Measurements from ENCODE around the gene SVIL. TPM values are rescaled to one million over a fixed set of nuclear protein-coding genes. Genes with fewer than 3 reads are reported as not detected.
"Not testable (repeated sequence)": the region's sequence is repeated elsewhere in the genome, so short reads cannot be mapped to it uniquely, and the experiment has no call there.

Gene SVIL
- total RNA-seq, 2 experiments from 2014 or later: 11.2 to 13.0 TPM

GRCh38 chr10:29448756-29449592 is 185.8 kb downstream of the SVIL start:
- H3K9me3 Mint-ChIP-seq (ENCODE audit: insufficient read depth); H3K27me3 Mint-ChIP-seq (ENCODE audit: low read depth); H3K4me3 Mint-ChIP-seq; H3K36me3 Mint-ChIP-seq (ENCODE audit: low read depth); H3K27ac Mint-ChIP-seq; POLR2A ChIA-PET: not testable (repeated sequence)
- CTCF ChIA-PET: interaction anchor here (0.6 to 2.1 kb wide), 22 partner anchors 9 to 75 kb away, joined by 3 to 17 read pairs (median 4); no protein-coding TSS in a partner anchor
- DNase-seq (peak; percentile 82), ATAC-seq (peak; percentile 89)
- H3K4me1 Mint-ChIP-seq (ENCODE audit: low read depth): peaks cover 17% of the 10 kb centered on the region

GRCh38 chr10:29448125-29448524 is 186.6 kb downstream of the SVIL start:
- CTCF ChIA-PET: interaction anchor here (0.6 to 2.1 kb wide), 24 partner anchors 8 to 142 kb away, joined by 3 to 17 read pairs (median 4); no protein-coding TSS in a partner anchor
- POLR2A ChIA-PET: no interaction called here
- H3K36me3 Mint-ChIP-seq (ENCODE audit: low read depth): no peaks in the 10 kb centered on the region
- DNase-seq: no peak
- H3K27ac Mint-ChIP-seq: no peak overlapping the region
- no peaks in the 10 kb centered on the region for H3K9me3 Mint-ChIP-seq (ENCODE audit: insufficient read depth)
- peaks cover 17% of the 10 kb centered on the region for H3K4me1 Mint-ChIP-seq (ENCODE audit: low read depth)
- H3K27me3 Mint-ChIP-seq (ENCODE audit: low read depth): no peaks in the 10 kb centered on the region
- H3K4me3 Mint-ChIP-seq: no peak overlapping the region
- ATAC-seq: no peak

- H3K27me3 Mint-ChIP-seq (ENCODE audit: low read depth): no peaks in the 10 kb centered on the region
- ChIA-PET CTCF (interaction anchor here (0.8 to 2.5 kb wide), 21 partner anchors 10 to 77 kb away, joined by 3 to 22 read pairs (median 5); no protein-coding TSS in a partner anchor), POLR2A (no interaction called here)
- ATAC-seq (no peak), DNase-seq (no peak)
- peaks cover 17% of the 10 kb centered on the region for H3K4me1 Mint-ChIP-seq (ENCODE audit: low read depth)
- H3K4me3 Mint-ChIP-seq: no peak overlapping the region
- H3K36me3 Mint-ChIP-seq (ENCODE audit: low read depth): no peaks in the 10 kb centered on the region
- H3K27ac Mint-ChIP-seq: no peak overlapping the region
- no peaks in the 10 kb centered on the region for H3K9me3 Mint-ChIP-seq (ENCODE audit: insufficient read depth)
Measured at GRCh38 chr10:29446327-29446726, 188.4 kb downstream of the SVIL start.

GRCh38 chr10:29443745-29444523 is 190.8 kb downstream of the SVIL start:
- CTCF ChIA-PET: interaction anchor here (1.0 to 3.8 kb wide), 2 partner anchors 52 to 69 kb away, joined by 3 to 14 read pairs; no protein-coding TSS in a partner anchor
- DNase-seq: no peak
- no peak for ATAC-seq
- no peaks in the 10 kb centered on the region for H3K27me3 Mint-ChIP-seq (ENCODE audit: low read depth)
- H3K4me1 Mint-ChIP-seq (ENCODE audit: low read depth): peaks cover 13% of the 10 kb centered on the region
- no peak overlapping the region for H3K4me3 Mint-ChIP-seq
- no peak overlapping the region for H3K27ac Mint-ChIP-seq
- peaks cover 5% of the 10 kb centered on the region for H3K9me3 Mint-ChIP-seq (ENCODE audit: insufficient read depth)
- POLR2A ChIA-PET: no interaction called here
- H3K36me3 Mint-ChIP-seq (ENCODE audit: low read depth): peaks cover 8% of the 10 kb centered on the region

- Mint-ChIP-seq H3K36me3 (ENCODE audit: low read depth) (peaks cover 19% of the 10 kb centered on the region), H3K4me3 (no peak overlapping the region), H3K27ac (no peak overlapping the region), H3K9me3 (ENCODE audit: insufficient read depth) (peaks cover 16% of the 10 kb centered on the region), H3K27me3 (ENCODE audit: low read depth) (no peaks in the 10 kb centered on the region), H3K4me1 (ENCODE audit: low read depth) (peaks cover 5% of the 10 kb centered on the region)
- DNase-seq (no peak), ATAC-seq (no peak)
- ChIA-PET POLR2A (no interaction called here), CTCF (interaction anchor here (3.8 kb wide), 1 partner anchor 55 kb away, joined by 14 read pairs; no protein-coding TSS in a partner anchor)
Measured at GRCh38 chr10:29440981-29441380, 193.8 kb downstream of the SVIL start.

- H3K9me3 Mint-ChIP-seq (ENCODE audit: insufficient read depth): peaks cover 22% of the 10 kb centered on the region
- H3K36me3 Mint-ChIP-seq (ENCODE audit: low read depth): peaks cover 19% of the 10 kb centered on the region
- H3K4me1 Mint-ChIP-seq (ENCODE audit: low read depth); H3K27ac Mint-ChIP-seq; ATAC-seq; H3K27me3 Mint-ChIP-seq (ENCODE audit: low read depth); DNase-seq; POLR2A ChIA-PET; H3K4me3 Mint-ChIP-seq: not testable (repeated sequence)
- CTCF ChIA-PET: interaction anchor here (2.0 kb wide), 1 partner anchor 10 kb away, joined by 7 read pairs; no protein-coding TSS in a partner anchor
Measured at GRCh38 chr10:29439005-29439404, 195.8 kb downstream of the SVIL start.

GRCh38 chr10:29438271-29438670 is 196.5 kb downstream of the SVIL start:
- CTCF ChIA-PET: interaction anchor here (2.0 kb wide), 1 partner anchor 10 kb away, joined by 7 read pairs; no protein-coding TSS in a partner anchor
- POLR2A ChIA-PET: no interaction called here
- peaks cover 21% of the 10 kb centered on the region for H3K36me3 Mint-ChIP-seq (ENCODE audit: low read depth)
- no peak overlapping the region for H3K4me3 Mint-ChIP-seq
- ATAC-seq: no peak
- no peak overlapping the region for H3K27ac Mint-ChIP-seq
- H3K4me1 Mint-ChIP-seq (ENCODE audit: low read depth): no peaks in the 10 kb centered on the region
- H3K9me3 Mint-ChIP-seq (ENCODE audit: insufficient read depth): peaks cover 22% of the 10 kb centered on the region
- no peak for DNase-seq
- no peaks in the 10 kb centered on the region for H3K27me3 Mint-ChIP-seq (ENCODE audit: low read depth)

GRCh38 chr10:29437871-29438270 is 196.9 kb downstream of the SVIL start:
- H3K36me3 Mint-ChIP-seq (ENCODE audit: low read depth): peaks cover 21% of the 10 kb centered on the region
- no peak for ATAC-seq
- no peaks in the 10 kb centered on the region for H3K27me3 Mint-ChIP-seq (ENCODE audit: low read depth)
- H3K4me3 Mint-ChIP-seq: no peak overlapping the region
- POLR2A ChIA-PET: no interaction called here
- H3K9me3 Mint-ChIP-seq (ENCODE audit: insufficient read depth): peaks cover 22% of the 10 kb centered on the region
- no peak for DNase-seq
- H3K27ac Mint-ChIP-seq: no peak overlapping the region
- CTCF ChIA-PET: interaction anchor here (2.0 kb wide), 1 partner anchor 11 kb away, joined by 7 read pairs; no protein-coding TSS in a partner anchor
- H3K4me1 Mint-ChIP-seq (ENCODE audit: low read depth): no peaks in the 10 kb centered on the region

- H3K4me1 Mint-ChIP-seq (ENCODE audit: low read depth): no peaks in the 10 kb centered on the region
- no peak overlapping the region for H3K27ac Mint-ChIP-seq
- H3K9me3 Mint-ChIP-seq (ENCODE audit: insufficient read depth): peaks cover 22% of the 10 kb centered on the region
- no peak overlapping the region for H3K4me3 Mint-ChIP-seq
- no peaks in the 10 kb centered on the region for H3K27me3 Mint-ChIP-seq (ENCODE audit: low read depth)
- DNase-seq: no peak
- ChIA-PET POLR2A (no interaction called here), CTCF (interaction anchor here (1.6 kb wide), 1 partner anchor 87 kb away, joined by 3 read pairs; no protein-coding TSS in a partner anchor)
- no peak for ATAC-seq
- peaks cover 21% of the 10 kb centered on the region for H3K36me3 Mint-ChIP-seq (ENCODE audit: low read depth)
Measured at GRCh38 chr10:29435809-29436501, 198.8 kb downstream of the SVIL start.

GRCh38 chr10:29434111-29434510 is 200.7 kb downstream of the SVIL start:
- Mint-ChIP-seq H3K27ac (no peak overlapping the region), H3K36me3 (ENCODE audit: low read depth) (peaks cover 15% of the 10 kb centered on the region), H3K4me3 (no peak overlapping the region), H3K9me3 (ENCODE audit: insufficient read depth) (peaks cover 18% of the 10 kb centered on the region), H3K4me1 (ENCODE audit: low read depth) (no peaks in the 10 kb centered on the region), H3K27me3 (ENCODE audit: low read depth) (no peaks in the 10 kb centered on the region)
- CTCF ChIA-PET: interaction anchor here (1.1 to 1.4 kb wide), 3 partner anchors 14 to 42 kb away, joined by 3 to 4 read pairs (median 3); no protein-coding TSS in a partner anchor
- DNase-seq (no peak), ATAC-seq (no peak)
- POLR2A ChIA-PET: no interaction called here

- no peaks in the 10 kb centered on the region for H3K27me3 Mint-ChIP-seq (ENCODE audit: low read depth)
- H3K4me3 Mint-ChIP-seq: no peak overlapping the region
- H3K36me3 Mint-ChIP-seq (ENCODE audit: low read depth): peaks cover 2% of the 10 kb centered on the region
- H3K27ac Mint-ChIP-seq: no peak overlapping the region
- peaks cover 10% of the 10 kb centered on the region for H3K9me3 Mint-ChIP-seq (ENCODE audit: insufficient read depth)
- no peaks in the 10 kb centered on the region for H3K4me1 Mint-ChIP-seq (ENCODE audit: low read depth)
- no peak for ATAC-seq
- ChIA-PET POLR2A (no interaction called here), CTCF (interaction anchor here (0.7 to 1.3 kb wide), 2 partner anchors 14 to 17 kb away, joined by 3 read pairs; no protein-coding TSS in a partner anchor)
- DNase-seq: no peak
Measured at GRCh38 chr10:29431711-29432110, 203.1 kb downstream of the SVIL start.
